T47D (cell line): ENCODE results near the gene OCA2.
"Not testable (repeated sequence)": the region's sequence is repeated elsewhere in the genome, so short reads cannot be mapped to it uniquely, and the experiment has no call there.

ENCODE experiments used
- DNase-seq, 2 experiments: peaks; one replicate each; pipeline versions ENCODE4 v3.0.0 to v3.0.0-alpha.2; 2011 to 2012; ENCODE audit warnings: low read depth in 1 of 2, low spot score in 1 of 2
- JUND ChIP-seq: IDR thresholded peaks from 2 replicates; pipeline ENCODE4 v1.6.1; 2012; ENCODE audit warnings: low read depth
- in situ Hi-C: cut with HindIII; loops from 2 replicates; pipeline ENCODE4 v1.10.0; 2016; ENCODE audit warnings: low sequenced_read_pairs, low pct_unique_long_range_greater_than_20kb

Gene OCA2

DNA sequence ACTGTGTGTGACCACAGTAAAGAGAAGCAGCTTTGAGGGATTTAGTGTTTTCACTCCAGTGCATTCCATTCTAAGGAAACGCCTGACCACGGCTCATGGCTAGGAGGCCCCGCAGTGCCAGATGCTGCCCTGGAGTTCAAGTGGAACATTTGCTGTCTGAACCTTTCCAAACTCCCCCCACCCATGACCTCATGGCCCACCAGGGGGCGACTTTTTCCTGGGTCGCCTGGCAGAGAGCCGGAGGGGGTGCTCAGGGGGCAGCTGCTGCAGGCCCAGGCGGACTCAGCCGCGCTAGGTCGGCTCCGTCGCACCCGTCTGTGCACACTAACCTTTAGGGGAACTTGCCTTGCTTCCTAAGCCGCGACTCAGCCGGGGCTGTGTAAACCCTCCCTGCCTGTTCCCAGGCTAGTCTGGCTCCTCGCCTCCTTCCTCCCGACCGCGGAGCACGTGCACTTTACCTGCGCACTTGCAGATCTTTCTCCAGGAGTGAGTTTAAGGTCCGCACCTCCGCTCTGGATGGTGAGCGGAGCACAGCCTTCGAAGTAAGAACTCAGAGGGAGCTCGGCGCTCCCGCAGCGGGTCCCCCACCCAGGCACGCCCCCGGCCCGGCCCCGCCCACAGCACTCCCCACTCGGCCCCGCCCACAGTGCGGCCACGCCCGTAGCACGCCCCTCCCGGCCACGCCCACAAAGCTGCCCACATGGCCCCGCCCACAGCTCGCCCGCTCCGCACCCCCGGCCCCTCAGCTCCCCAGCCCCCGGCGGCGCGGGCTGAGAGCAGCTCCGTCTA lies at the start of gene OCA2:
TSS of gene OCA2 (minus strand) at position 550 of the 789 bp plus-strand sequence. CDS start 17,441 bp downstream, outside the sequence.
- TF ChIP-seq JUND: no peak
- no peak for DNase-seq
- in situ Hi-C loops: no loop called here

DNA sequence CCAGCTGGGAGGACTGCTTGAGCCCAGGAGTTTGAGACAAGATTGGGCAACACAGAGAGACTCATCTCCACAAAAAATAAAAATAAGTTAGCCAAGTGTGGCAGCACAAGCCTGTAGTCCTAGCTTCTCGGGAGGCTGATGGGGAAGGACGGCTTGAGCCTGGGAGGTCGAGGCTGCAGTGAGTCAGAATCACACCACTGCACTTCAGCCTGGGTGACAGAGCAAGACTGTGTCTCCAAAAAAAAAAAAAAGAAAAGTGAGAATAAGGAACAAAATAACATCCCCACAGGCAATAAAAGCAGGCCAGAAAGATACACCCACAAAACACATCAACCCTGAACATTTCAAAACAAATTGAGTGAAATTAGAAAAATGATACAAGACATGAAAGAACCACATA lies 48.7 kb upstream of the OCA2 start:
- no peak for DNase-seq
- no peak for TF ChIP-seq JUND
- in situ Hi-C loops: no loop called here

DNA sequence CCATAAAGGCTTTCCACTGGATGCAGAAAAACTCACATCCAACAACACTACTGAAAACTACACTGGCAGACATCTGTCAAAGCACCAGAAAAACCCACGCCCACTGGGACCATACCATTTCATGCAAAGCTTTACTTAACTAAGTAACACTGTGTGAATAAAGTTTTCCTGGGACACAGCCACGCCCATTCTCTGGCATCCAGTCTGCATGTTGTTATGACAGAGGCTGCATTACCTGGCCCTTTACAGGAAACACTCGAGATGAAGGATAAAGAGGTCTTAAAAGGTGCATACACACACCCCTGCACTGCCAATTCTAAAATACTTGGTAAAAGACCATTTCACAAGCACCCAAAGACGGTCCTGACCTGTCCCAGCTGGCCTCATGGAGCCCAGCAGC lies 46.3 kb upstream of the OCA2 start:
- DNase-seq, in situ Hi-C loops: not testable (repeated sequence)

DNA sequence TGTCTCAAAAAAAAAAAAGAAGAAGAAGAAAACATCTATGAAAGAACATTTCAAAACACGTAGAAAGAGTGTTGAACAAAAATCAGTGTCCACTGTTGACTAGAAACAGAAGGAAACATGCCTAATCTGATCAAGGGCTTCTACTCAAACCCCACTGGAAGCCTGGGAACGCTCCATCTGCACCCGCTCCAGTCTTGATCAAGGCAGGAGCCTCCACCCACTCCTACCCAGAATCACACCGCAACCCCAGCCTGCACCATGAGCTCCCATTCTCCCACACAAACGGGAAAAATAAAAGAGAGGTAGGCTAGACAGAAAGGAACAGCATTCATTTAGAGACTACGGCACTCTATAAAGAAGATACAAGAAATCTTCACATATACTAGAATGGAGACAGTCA lies 40.9 kb upstream of the OCA2 start:
- TF ChIP-seq JUND: no peak
- no peak for DNase-seq
- in situ Hi-C loops: no loop called here

DNA sequence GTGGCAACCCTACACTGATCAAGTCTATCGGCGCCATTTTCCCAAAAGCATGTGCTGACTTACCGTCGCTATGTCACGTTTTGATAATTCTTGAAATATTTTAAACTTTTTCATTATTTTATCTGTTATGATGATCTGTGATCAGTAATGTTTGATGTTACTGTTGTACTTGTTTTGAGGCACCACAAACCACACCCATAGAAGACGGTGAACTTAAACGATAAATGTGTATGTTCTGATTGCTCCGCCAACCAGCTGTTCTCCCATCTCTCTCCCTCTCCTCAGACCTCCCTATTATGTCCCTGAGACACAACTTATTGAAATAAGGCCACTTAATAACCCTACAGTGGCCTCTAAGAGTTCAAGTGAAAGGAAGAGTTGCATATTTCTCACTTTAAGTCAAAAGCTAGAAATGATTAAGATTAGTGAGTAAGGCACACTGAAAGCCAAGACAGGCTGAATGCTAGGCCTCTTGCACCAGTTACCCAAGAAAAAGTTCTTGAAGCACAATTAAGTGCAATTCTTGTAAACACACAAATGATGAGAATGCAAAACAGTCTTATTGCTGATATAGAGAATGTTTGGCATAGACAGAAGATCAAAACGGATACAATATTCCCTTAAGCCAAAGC lies 38.4 kb upstream of the OCA2 start:
- in situ Hi-C loops, DNase-seq: not testable (repeated sequence)

DNA sequence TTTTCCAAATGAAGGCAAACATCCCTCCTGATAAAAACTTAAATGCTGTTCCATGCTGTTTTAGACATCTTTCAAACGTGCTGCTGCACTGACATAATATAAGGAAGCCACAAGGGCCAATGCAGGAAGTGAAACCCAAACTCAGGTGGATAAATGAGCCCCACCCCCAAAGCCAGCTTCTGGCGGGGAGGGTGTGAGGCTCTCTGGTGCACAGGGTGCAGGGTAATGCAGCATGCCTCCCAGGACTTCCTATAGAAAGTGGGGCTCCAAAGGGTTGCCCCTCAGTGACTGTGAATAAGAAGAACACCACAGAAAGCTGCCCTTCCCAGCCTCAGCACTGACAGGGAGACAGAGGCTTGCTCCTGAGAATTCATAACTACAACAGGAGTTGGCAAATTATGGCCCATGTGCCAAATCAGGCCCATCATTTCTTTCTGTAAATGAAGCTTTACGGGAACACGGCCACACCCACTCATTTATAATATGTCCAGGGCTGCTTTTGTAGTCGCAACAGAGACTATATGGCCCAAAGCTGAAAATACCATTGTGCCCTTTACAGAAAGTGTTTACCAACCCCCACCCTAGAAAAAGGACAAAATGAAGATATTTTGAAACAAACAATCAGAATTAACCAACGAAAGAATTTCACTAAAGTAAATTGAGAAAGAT lies 37.3 kb upstream of the OCA2 start:
- DNase-seq, in situ Hi-C loops: not testable (repeated sequence)

DNA sequence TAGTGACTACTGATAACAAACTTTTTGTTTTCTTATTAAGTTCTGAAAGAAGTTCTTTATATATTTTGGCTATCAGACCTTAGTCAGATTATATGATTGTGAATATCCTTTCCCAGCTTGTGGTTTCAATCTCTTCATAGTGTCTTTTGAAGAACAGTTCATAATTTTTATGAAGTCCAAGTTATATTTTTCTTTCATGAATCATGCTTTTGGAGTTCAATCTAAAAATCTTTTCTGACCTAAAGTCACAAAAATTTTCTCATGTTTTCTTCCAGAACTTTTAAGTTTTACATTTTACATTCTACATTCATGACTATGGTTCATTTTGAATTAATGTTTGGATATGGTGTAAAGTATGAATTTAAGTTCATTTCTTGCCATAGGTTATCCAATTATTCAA lies 34.2 kb upstream of the OCA2 start:
- TF ChIP-seq JUND: no peak
- DNase-seq: no peak
- in situ Hi-C loops: no loop called here

DNA sequence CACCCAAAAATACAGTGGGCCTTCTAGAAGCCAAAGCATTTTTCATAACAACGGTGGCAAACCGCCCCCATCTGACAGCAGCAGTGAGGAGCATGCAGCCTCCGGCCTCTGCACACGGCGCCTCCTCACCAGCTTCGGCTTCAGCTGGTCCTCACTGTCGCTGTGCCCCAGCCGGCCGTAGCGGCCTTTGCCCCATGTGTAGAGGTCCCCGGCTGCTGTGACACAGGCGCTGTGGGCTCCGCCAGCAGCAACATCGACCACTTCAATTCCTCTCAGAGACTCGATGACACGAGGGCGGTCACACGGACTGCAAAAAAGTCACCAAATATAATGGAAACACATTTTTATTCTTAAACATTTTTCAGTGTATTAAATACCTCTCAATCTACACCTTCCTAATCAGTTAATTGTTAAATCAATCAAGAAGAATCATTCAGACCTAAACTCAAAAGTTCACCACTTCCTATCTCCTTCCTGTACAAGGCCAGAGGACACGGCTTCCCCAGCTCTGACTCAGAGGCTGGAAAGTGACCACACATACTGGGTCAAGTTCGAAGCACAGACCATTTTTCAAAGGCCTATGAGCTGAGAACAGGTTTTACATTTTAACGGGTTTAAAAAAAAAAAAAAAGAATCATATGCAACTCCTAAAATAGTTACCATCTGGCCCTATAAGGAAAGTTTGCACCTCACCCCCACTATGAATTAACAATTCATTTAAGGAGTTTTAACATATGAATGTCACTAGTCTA lies 33.6 kb upstream of the OCA2 start:
- DNase-seq: no peak
- in situ Hi-C loops: no loop called here
- TF ChIP-seq JUND: no peak

DNA sequence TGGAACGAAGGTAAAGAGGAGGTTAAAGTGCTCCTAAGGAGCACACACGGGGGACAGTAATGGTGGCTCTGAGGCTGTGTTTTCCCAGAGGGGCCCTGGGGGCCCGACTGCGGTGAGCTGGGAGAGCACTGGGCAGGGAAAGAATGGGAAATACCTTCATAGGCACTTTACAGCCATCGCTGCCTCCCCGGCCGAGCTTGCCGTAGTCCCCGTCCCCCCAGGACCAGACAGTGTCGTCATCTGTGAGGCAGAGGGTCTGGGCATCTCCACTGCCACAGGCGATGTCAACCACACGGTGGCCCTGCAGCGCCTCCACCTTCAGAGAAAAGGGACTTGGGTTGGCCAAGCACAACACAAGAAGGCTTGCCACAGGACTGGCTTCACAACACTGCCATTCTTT lies 32.8 kb upstream of the OCA2 start:
- no peak for TF ChIP-seq JUND
- DNase-seq: no peak
- in situ Hi-C loops: no loop called here

DNA sequence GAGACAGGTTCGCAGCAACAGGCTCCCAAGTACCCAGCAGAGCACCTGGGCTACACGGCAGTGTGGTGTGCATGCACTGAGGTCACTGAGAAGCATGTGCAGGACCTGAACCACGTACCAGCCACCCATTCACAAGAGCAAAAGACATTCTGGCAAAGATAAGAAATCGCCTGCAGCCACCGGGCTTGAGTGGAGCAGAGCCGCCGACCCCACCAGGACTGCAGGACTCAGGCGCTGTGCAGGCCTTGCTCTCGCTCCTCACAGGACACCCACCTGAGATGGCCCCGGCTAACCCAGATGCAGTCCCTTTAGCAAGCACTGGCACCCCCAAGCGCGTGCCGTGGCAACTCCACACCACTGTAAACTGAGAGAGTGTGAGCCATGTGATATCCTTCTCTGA lies 32.3 kb upstream of the OCA2 start:
- TF ChIP-seq JUND: no peak
- DNase-seq: no peak
- in situ Hi-C loops: no loop called here

DNA sequence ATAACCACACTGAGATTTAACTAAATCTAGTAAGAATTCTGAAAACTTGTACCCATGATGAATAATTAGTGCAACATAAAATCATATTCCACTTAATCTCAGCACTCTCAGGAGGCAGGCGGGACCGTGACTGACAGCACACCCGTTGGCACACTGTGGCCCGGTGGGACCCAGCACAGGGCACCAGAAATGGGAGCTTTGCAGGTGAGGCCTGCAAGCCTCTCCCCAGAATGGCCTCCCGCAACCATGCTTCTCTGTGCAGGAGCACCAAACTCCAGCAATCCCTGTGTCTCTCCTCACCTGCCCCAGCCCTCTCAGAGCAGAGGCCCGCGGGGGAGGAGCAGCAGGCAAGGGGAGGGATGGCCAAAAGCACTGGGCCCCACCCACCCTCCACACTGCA lies 31.5 kb upstream of the OCA2 start:
- in situ Hi-C loops: no loop called here
- no peak for TF ChIP-seq JUND
- no peak for DNase-seq

DNA sequence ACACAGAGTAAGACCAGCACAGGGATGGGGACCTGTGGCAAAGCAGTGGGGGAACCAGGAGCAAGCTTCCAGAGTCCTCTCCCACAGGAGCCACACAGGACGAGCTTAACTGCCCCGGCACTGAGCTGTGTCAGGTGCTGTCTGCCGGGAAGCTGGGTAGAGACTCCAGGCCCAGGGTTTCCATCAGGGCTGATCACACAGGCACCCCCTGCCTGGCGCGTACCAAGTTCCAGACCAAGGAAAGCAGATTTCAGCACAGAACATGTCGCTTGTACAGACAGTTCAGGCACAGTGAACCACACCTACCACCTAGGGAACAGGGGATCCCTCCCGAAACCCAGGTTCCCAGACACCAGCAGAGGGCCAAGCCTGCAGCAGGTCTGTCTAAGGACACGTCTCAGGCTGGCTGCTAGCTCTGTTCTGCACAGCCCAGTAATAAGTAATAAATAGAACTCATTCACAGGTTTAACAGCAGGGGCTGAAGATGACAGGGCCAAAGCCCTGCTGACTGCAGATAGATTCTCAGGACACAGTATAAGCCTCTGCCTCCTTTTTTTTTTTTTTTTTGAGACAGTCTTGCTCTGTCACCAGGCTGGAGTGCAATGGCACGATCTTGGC lies 30.2 kb upstream of the OCA2 start:
- no peak for TF ChIP-seq JUND
- in situ Hi-C loops: no loop called here
- DNase-seq: no peak
